Upper lobe of left lung (tissue), 6 donors: ENCODE results near the gene OR4D6. TPM values are rescaled to one million over a fixed set of nuclear protein-coding genes. Genes with fewer than 3 reads are reported as not detected.

Experiments used
- ATAC-seq, 2 donors: fragments of 200-7000 bp; cut with Tn5 transposase; one replicate each; pipeline ENCODE4 v1.9.1; 2022; ENCODE audit warnings: mild to moderate bottlenecking in 2 of 2, moderate library complexity in 2 of 2; ENCODE audit not compliant: low FRiP score in 2 of 2
- DNase-seq, 2 donors: peaks; one replicate each; pipeline ENCODE4 v3.0.0-alpha.2; 2019 to 2020
- H3K27ac ChIP-seq, 4 donors: fragments of 200-600 bp; sonication (generic); one replicate each; pipeline ENCODE4 v1.5.1; 2016 to 2019
- H3K27me3 ChIP-seq, 4 donors: fragments of 200-600 bp; sonication (generic); one replicate each; pipeline ENCODE4 v1.5.1; 2017 to 2019
- H3K36me3 ChIP-seq, 4 donors: fragments of 200-600 bp; sonication (generic); one replicate each; pipeline ENCODE4 v1.5.1; 2016 to 2019
- H3K4me1 ChIP-seq, 4 donors: fragments of 200-600 bp; sonication (generic); one replicate each; pipeline ENCODE4 v1.5.1; 2018 to 2019
- H3K4me3 ChIP-seq, 4 donors: fragments of 200-600 bp; sonication (generic); one replicate each; pipeline ENCODE4 v1.5.1; 2017 to 2019; ENCODE audit warnings: mild to moderate bottlenecking in 2 of 4, moderate library complexity in 1 of 4
- H3K9me3 ChIP-seq, 4 donors: fragments of 200-600 bp; sonication (generic); one replicate each; pipeline ENCODE4 v1.5.1; 2018 to 2019
- EP300 ChIP-seq, 4 donors: sonication (generic); formaldehyde crosslinking; IDR thresholded peaks; one replicate each; pipeline ENCODE4 v1.5.1; 2017; ENCODE audit warnings: antibody characterized with exemption in 4 of 4, control low read depth in 2 of 4
- POLR2A ChIP-seq, 4 donors: fragments of 450-650 bp; IDR thresholded peaks; one replicate each; pipeline ENCODE4 v1.5.1; 2016 to 2017; ENCODE audit warnings: antibody characterized with exemption in 4 of 4, mild to moderate bottlenecking in 2 of 4
- POLR2AphosphoS5 ChIP-seq, 2 donors: sonication (generic); formaldehyde crosslinking; IDR thresholded peaks; one replicate each; pipeline ENCODE4 v1.5.1; 2017; ENCODE audit warnings: antibody characterized with exemption in 2 of 2
- WGBS, 2 donors: methylation state at CpG; one replicate each; pipeline ENCODE4 v1.1.5; 2017 to 2018; 5-methylcytosine and 5-hydroxymethylcytosine counted together
- total RNA-seq, 6 donors: library from RNA; depleted of rRNA in 4 of 6; stranded (reverse); fragments of >200 nt in 4 of 6; gene quantifications; one replicate each; pipeline versions ENCODE4 v1.1.0 to v1.2.1, GENCODE V29; 2016 to 2021
- TF ChIP-seq, protein P1 (sequence below), 6 experiments: fragments of 450-650 bp in 4 of 6; fragments of 200-600 bp in 2 of 6; sonication (generic) in 2 of 6; IDR thresholded peaks; one replicate each; pipeline ENCODE4 v1.5.1; 2016 to 2019; ENCODE audit warnings: antibody characterized with exemption in 6 of 6
- donor health status: DM: no; HTN: no; CAD: no; lungs with moderate emphysema.
- donor health status: DM: no; HTN: yes; CAD: no; lungs with severe emphysema.

Gene OR4D6
- not detected for total RNA-seq

DNA sequence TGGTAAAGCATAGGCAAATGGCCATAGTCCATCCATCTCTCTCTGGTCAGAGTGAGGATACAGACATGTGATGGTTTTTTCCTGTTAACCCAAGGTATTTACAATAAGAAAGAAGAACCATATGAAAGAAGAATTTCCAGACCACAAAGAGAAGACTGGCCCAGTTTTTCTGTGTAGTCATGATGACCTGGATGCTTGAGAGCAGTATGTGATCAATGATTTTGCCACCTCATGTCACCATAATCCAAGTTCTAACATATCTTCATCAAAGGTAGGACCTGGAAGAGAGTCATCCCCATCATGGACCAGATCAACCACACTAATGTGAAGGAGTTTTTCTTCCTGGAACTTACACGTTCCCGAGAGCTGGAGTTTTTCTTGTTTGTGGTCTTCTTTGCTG is at the start of gene OR4D6:
Gene OR4D6 (plus strand): TSS at position 301 of the 400 bp plus-strand sequence. CDS start 0 bp downstream, at position 301.
- ATAC-seq (no peak), DNase-seq (no peak)
- TF ChIP-seq POLR2A (IDR thresholded peaks at IDR 0.05) (no peak), POLR2AphosphoS5 (IDR thresholded peaks at IDR 0.05) (no peak), EP300 (IDR thresholded peaks at IDR 0.05) (no peak)
- TF ChIP-seq, protein P1, sequence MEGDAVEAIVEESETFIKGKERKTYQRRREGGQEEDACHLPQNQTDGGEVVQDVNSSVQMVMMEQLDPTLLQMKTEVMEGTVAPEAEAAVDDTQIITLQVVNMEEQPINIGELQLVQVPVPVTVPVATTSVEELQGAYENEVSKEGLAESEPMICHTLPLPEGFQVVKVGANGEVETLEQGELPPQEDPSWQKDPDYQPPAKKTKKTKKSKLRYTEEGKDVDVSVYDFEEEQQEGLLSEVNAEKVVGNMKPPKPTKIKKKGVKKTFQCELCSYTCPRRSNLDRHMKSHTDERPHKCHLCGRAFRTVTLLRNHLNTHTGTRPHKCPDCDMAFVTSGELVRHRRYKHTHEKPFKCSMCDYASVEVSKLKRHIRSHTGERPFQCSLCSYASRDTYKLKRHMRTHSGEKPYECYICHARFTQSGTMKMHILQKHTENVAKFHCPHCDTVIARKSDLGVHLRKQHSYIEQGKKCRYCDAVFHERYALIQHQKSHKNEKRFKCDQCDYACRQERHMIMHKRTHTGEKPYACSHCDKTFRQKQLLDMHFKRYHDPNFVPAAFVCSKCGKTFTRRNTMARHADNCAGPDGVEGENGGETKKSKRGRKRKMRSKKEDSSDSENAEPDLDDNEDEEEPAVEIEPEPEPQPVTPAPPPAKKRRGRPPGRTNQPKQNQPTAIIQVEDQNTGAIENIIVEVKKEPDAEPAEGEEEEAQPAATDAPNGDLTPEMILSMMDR (IDR thresholded peaks at IDR 0.05) = no peak
- Histone ChIP-seq H3K27me3 (no peaks in the 10 kb centered on the region), H3K9me3 (no peaks in the 10 kb centered on the region), H3K4me3 (no peak within 1 kb of the TSS), H3K27ac (no peak within 1 kb of the TSS), H3K36me3 (no peaks in the 10 kb centered on the region), H3K4me1 (no peaks in the 10 kb centered on the region)
- 88 to 97% methylated on average over 2 of the region's 2 CpGs for WGBS, 2 donors

GRCh38 chr11:59413646-59414045 is 43.1 kb upstream of the OR4D6 start:
- 45 to 49% methylated on average over 2 of the region's 2 CpGs for WGBS, 2 donors
- TF ChIP-seq, protein P1 (IDR thresholded peaks at IDR 0.05) = no peak
- TF ChIP-seq EP300 (IDR thresholded peaks at IDR 0.05) (no peak), POLR2AphosphoS5 (IDR thresholded peaks at IDR 0.05) (no peak), POLR2A (IDR thresholded peaks at IDR 0.05) (no peak)
- ATAC-seq (no peak), DNase-seq (no peak)
- H3K27ac ChIP-seq = no peak overlapping the region
- no peak overlapping the region for H3K4me3 ChIP-seq
- H3K27me3 ChIP-seq = no peaks in the 10 kb centered on the region
- no peaks in the 10 kb centered on the region for H3K36me3 ChIP-seq
- H3K4me1 ChIP-seq = no peaks in the 10 kb centered on the region
- peaks cover 0 to 8% (median 0%) of the 10 kb centered on the region in 4 donors for H3K9me3 ChIP-seq

DNA sequence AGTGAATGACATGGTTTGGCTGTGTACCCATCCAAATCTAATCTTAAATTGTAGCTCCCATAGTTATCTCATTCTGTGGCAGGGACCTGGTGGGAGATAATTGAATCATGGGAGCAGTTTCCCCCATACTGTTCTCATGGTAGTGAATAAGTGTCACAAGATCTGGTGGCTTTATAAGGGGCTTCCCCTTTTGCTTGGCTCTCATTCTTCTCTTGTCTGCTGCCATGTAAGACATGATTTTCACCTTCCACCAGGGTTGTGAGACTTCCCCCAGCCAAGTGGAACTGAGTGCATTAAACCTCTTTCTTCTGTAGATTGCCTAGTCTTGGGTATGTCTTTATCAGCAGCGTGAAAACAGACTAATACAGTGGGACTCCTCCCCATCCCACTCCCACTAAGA is 41.6 kb upstream of the OR4D6 start:
- ATAC-seq = no peak
- WGBS, 2 donors = 86 to 91% methylated on average over 1 of the region's 1 CpG

GRCh38 chr11:59416613-59417012 is 40.1 kb upstream of the OR4D6 start:
- no peak for TF ChIP-seq POLR2AphosphoS5 (IDR thresholded peaks at IDR 0.05)
- TF ChIP-seq, protein P1 (IDR thresholded peaks at IDR 0.05) = no peak
- TF ChIP-seq POLR2A (IDR thresholded peaks at IDR 0.05) = no peak
- TF ChIP-seq EP300 (IDR thresholded peaks at IDR 0.05) = no peak
- Histone ChIP-seq H3K9me3 (no peaks in the 10 kb centered on the region), H3K4me3 (no peak overlapping the region), H3K27ac (no peak overlapping the region), H3K4me1 (no peaks in the 10 kb centered on the region), H3K36me3 (no peaks in the 10 kb centered on the region), H3K27me3 (no peaks in the 10 kb centered on the region)
- DNase-seq (no peak), ATAC-seq (no peak)
- WGBS, 2 donors = 91 to 93% methylated on average over 5 of the region's 5 CpGs

More for the DNA sequence above, 41.6 kb upstream of the OR4D6 start:
- no peak for DNase-seq
- no peak for TF ChIP-seq EP300 (IDR thresholded peaks at IDR 0.05)
- no peak for TF ChIP-seq POLR2AphosphoS5 (IDR thresholded peaks at IDR 0.05)
- H3K27ac ChIP-seq = no peak overlapping the region
- H3K27me3 ChIP-seq = no peaks in the 10 kb centered on the region
- no peak overlapping the region for H3K4me3 ChIP-seq
- H3K36me3 ChIP-seq = no peaks in the 10 kb centered on the region
- H3K9me3 ChIP-seq = peaks cover 0 to under 1% (median 0%) of the 10 kb centered on the region in 4 donors
- no peaks in the 10 kb centered on the region for H3K4me1 ChIP-seq

GRCh38 chr11:59417023-59417422 is 39.7 kb upstream of the OR4D6 start:
- Histone ChIP-seq H3K4me1 (no peaks in the 10 kb centered on the region), H3K27ac (no peak overlapping the region), H3K27me3 (no peaks in the 10 kb centered on the region), H3K4me3 (no peak overlapping the region), H3K36me3 (no peaks in the 10 kb centered on the region), H3K9me3 (no peaks in the 10 kb centered on the region)
- ATAC-seq (no peak), DNase-seq (no peak)
- TF ChIP-seq POLR2A (IDR thresholded peaks at IDR 0.05) (no peak), POLR2AphosphoS5 (IDR thresholded peaks at IDR 0.05) (no peak), EP300 (IDR thresholded peaks at IDR 0.05) (no peak)
- TF ChIP-seq, protein P1 (IDR thresholded peaks at IDR 0.05) = no peak
- WGBS, 2 donors = 62 to 65% methylated on average over 5 of the region's 5 CpGs
